GM12892 (cell line): Measurements from ENCODE around the gene MTHFD2.

Experiments used
- POLR2AphosphoS5 ChIP-seq: IDR thresholded peaks from 2 replicates; pipeline ENCODE4 v1.6.1; 2011; ENCODE audit warnings: low read depth, low read length, control low read depth
- TAF1 ChIP-seq: IDR thresholded peaks from 2 replicates; pipeline ENCODE4 v1.6.1; 2011; ENCODE audit warnings: low read depth, mild to moderate bottlenecking, control low read depth, low read length, borderline replicate concordance

DNA sequence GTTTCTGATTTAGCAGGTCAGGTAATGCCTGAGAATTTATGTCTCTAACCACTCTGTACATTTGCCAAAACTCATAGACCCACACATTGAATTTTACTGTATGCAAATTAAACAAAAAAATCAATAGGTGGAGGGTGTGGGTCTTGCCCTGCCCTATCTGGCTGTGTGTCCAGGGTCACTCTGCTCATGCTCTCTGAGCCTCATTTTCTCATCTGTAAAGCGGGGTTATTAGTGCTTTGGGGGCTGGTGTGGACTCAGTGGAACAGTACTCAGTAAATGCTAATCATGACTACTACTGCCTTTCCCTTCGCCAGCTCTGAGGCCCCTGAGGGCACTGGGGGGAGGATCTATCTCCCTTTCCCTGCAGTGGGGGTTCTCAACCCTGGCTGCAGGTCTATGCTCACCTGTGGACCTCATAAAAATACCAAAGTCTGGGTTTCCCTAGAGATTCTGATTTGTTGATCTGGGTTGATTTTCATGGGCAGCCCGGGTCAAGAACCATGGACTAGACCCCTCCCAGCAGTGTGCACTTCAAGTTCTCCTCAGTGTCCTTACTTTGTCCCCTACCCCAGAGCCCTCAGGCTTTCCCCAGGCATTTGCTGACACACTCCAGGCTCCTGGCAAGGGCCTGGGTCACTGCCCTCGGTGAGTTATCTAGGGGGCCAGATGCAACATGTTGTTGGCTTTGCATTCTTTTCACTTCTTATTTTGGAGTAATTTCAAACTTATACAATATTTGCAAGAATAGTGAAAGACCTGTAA is 27.5 kb downstream of the MTHFD2 start:
- TF ChIP-seq TAF1: no peak
- no peak for TF ChIP-seq POLR2AphosphoS5
